ENCODE data around the gene DNAI2. TPM values are rescaled to one million over a fixed set of nuclear protein-coding genes. Genes with fewer than 3 reads are reported as not detected.

Gene DNAI2
- polyA plus RNA-seq, 1 experiment, result not detected

DNA sequence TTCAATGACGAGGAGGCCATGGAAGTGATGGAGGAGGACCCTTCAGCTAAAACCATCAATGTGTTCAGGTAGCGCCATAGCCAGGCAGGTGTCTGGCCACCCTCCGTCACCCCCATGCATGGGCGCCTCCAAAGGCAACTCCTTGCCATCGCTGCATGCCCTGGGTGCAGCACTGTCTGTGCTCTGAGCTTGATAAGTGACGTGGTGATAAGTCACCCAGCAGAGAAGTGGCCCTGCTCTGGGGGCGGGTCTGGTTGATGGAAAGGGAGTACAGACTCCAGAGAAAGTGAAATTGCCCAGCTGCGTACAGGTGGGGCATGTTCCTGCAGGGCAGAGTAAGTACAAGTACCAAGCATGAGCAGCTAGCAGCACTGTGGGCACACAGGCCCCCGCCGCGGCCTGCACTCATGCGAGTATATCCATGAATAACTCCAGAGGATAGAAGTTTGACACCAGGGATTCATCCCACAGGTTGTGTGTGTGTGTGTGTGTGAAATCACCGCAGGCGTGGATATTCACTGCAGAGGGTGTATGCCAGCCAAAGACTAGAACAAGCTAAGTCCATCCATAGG is 13.1 kb downstream of the DNAI2 start:
- Histone ChIP-seq H3K27ac (ENCODE audit: low read depth, low read length) (no peak overlapping the region), H3K9me3 (ENCODE audit: control insufficient read depth, insufficient read depth, low read length) (no peaks in the 10 kb centered on the region), H3K27me3 (ENCODE audit: control insufficient read depth, insufficient read depth, low read length) (no peaks in the 10 kb centered on the region), H3K4me3 (ENCODE audit: low read depth, low read length) (no peak overlapping the region)
- TF ChIP-seq, protein P1, sequence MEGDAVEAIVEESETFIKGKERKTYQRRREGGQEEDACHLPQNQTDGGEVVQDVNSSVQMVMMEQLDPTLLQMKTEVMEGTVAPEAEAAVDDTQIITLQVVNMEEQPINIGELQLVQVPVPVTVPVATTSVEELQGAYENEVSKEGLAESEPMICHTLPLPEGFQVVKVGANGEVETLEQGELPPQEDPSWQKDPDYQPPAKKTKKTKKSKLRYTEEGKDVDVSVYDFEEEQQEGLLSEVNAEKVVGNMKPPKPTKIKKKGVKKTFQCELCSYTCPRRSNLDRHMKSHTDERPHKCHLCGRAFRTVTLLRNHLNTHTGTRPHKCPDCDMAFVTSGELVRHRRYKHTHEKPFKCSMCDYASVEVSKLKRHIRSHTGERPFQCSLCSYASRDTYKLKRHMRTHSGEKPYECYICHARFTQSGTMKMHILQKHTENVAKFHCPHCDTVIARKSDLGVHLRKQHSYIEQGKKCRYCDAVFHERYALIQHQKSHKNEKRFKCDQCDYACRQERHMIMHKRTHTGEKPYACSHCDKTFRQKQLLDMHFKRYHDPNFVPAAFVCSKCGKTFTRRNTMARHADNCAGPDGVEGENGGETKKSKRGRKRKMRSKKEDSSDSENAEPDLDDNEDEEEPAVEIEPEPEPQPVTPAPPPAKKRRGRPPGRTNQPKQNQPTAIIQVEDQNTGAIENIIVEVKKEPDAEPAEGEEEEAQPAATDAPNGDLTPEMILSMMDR (IDR thresholded peaks at IDR 0.05; ENCODE audit: low read depth, low read length), result no peak
- DNase-seq (ENCODE audit: low read depth, low spot score), result no peak
- ChIA-PET POLR2A (no interaction called here), CTCF (interaction anchor here (0.8 kb wide), 1 partner anchor 81 kb away, joined by 3 read pairs; the partner anchor contains the start of gene GPR142)

GRCh38 chr17:74288785-74289184 is 14.8 kb downstream of the DNAI2 start:
- DNase-seq (ENCODE audit: low read depth, low spot score), result no peak
- Histone ChIP-seq H3K4me3 (ENCODE audit: low read depth, low read length) (no peak overlapping the region), H3K9me3 (ENCODE audit: control insufficient read depth, insufficient read depth, low read length) (no peaks in the 10 kb centered on the region), H3K27ac (ENCODE audit: low read depth, low read length) (no peak overlapping the region), H3K27me3 (ENCODE audit: control insufficient read depth, insufficient read depth, low read length) (no peaks in the 10 kb centered on the region)
- CTCF ChIA-PET, result no interaction called here
- TF ChIP-seq, protein P1 (IDR thresholded peaks at IDR 0.05; ENCODE audit: low read depth, low read length), result no peak
- POLR2A ChIA-PET, result no interaction called here

- Histone ChIP-seq H3K4me3 (ENCODE audit: low read depth, low read length) (no peak overlapping the region), H3K27ac (ENCODE audit: low read depth, low read length) (no peak overlapping the region), H3K9me3 (ENCODE audit: control insufficient read depth, insufficient read depth, low read length) (no peaks in the 10 kb centered on the region), H3K27me3 (ENCODE audit: control insufficient read depth, insufficient read depth, low read length) (no peaks in the 10 kb centered on the region)
- CTCF ChIA-PET, result no interaction called here
- TF ChIP-seq, protein P1 (IDR thresholded peaks at IDR 0.05; ENCODE audit: low read depth, low read length), result no peak
- DNase-seq (ENCODE audit: low read depth, low spot score), result no peak
- POLR2A ChIA-PET, result no interaction called here
These were observed 15.7 kb downstream of the DNAI2 start for GRCh38 chr17:74289688-74290087.

DNA sequence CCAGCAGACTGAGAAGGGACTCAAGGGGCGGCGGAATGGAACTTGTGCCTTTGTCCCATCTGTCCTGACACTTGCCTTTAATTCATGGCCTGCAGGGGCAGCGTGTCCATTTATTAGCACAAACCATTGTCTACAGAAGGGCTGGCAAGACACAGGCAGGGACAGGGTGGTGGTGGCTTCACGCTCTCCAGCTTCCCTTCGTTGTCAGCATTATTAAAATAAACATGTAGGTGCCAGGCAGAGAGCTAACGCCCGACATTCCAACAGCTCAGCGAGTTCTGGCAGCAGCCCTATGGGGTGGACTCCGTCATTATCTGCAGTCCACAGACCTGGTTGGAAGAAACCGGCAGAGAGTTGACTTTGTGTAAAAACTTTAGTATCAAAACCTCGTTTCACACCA is 16.3 kb downstream of the DNAI2 start:
- H3K9me3 ChIP-seq (ENCODE audit: control insufficient read depth, insufficient read depth, low read length), result no peaks in the 10 kb centered on the region
- no peak for DNase-seq (ENCODE audit: low read depth, low spot score)
- no peaks in the 10 kb centered on the region for H3K27me3 ChIP-seq (ENCODE audit: control insufficient read depth, insufficient read depth, low read length)
- ChIA-PET CTCF (no interaction called here), POLR2A (no interaction called here)
- H3K27ac ChIP-seq (ENCODE audit: low read depth, low read length), result no peak overlapping the region
- H3K4me3 ChIP-seq (ENCODE audit: low read depth, low read length), result no peak overlapping the region
- TF ChIP-seq, protein P1 (IDR thresholded peaks at IDR 0.05; ENCODE audit: low read depth, low read length), result no peak

DNA sequence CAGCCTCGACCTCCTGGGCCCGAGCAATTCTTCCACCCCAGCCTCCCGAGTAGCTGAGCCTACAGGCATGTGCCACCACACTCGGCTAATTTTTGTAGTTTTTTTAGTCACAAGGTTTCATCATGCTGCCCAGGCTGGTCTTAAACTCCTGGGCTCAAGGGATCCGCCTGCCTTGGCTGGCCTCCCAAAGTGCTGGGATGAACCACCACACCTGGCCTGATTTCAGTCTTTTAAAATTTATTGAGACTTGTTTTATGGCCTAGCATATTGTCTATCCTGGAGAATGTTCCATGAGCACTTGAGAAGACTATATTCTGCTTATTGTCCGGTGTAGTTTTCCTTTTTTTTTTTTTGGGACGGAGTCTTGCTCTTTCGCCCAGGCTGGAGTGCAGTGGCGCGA is 18.5 kb downstream of the DNAI2 start:
- H3K27ac ChIP-seq (ENCODE audit: low read depth, low read length), result no peak overlapping the region
- no peaks in the 10 kb centered on the region for H3K27me3 ChIP-seq (ENCODE audit: control insufficient read depth, insufficient read depth, low read length)
- CTCF ChIA-PET, result interaction anchor here (0.7 kb wide), 1 partner anchor 93 kb away, joined by 4 read pairs; no protein-coding TSS in a partner anchor
- no peak for DNase-seq (ENCODE audit: low read depth, low spot score)
- no peaks in the 10 kb centered on the region for H3K9me3 ChIP-seq (ENCODE audit: control insufficient read depth, insufficient read depth, low read length)
- POLR2A ChIA-PET, result no interaction called here
- TF ChIP-seq, protein P1 (IDR thresholded peaks at IDR 0.05; ENCODE audit: low read depth, low read length), result no peak
- H3K4me3 ChIP-seq (ENCODE audit: low read depth, low read length), result no peak overlapping the region
